Lower lobe of right lung (tissue), 2 donors: ENCODE measurements around the gene KCP. TPM values are rescaled to one million over a fixed set of nuclear protein-coding genes. Genes with fewer than 3 reads are reported as not detected.

Experiments used
- ATAC-seq, 2 donors: fragments of 200-7000 bp; cut with Tn5 transposase; one replicate each; pipeline ENCODE4 v1.9.1; 2020 to 2022; ENCODE audit warnings: mild to moderate bottlenecking in 2 of 2, moderate library complexity in 2 of 2
- DNase-seq: peaks from one replicate; pipeline ENCODE4 v3.0.0-alpha.2; 2020
- H3K27ac ChIP-seq: fragments of 200-600 bp; one replicate; pipeline ENCODE4 v1.8.0; 2022
- H3K27me3 ChIP-seq: fragments of 200-600 bp; one replicate; pipeline ENCODE4 v1.8.0; 2022; ENCODE audit warnings: low read depth
- H3K36me3 ChIP-seq: fragments of 200-600 bp; one replicate; pipeline ENCODE4 v1.8.0; 2022; ENCODE audit warnings: mild to moderate bottlenecking
- H3K4me1 ChIP-seq: fragments of 200-600 bp; one replicate; pipeline ENCODE4 v1.8.0; 2022
- H3K4me3 ChIP-seq: fragments of 200-600 bp; one replicate; pipeline ENCODE4 v1.8.0; 2022; ENCODE audit warnings: mild to moderate bottlenecking
- H3K9me3 ChIP-seq: fragments of 200-600 bp; one replicate; pipeline ENCODE4 v1.8.0; 2022
- intact Hi-C: fragments of 100-400 bp; cut with DNase I; formaldehyde crosslinking; loops from one replicate; pipeline ENCODE4 v1.11.0; 2022
- total RNA-seq: library from RNA; stranded (reverse); fragmentation: NEBNext Ultra II Directional; extraction: Animal tissue kit (Norgen Biotek cat#: 25700); gene quantifications from one replicate; pipeline ENCODE4 v1.2.1, GENCODE V29; 2021
- TF ChIP-seq, protein P1 (sequence below): fragments of 200-600 bp; IDR thresholded peaks from one replicate; pipeline ENCODE4 v1.8.0; 2022; ENCODE audit warnings: antibody characterized with exemption, mild to moderate bottlenecking
- donor health status: DM: no; HTN: yes; CAD: no; lungs with severe emphysema.

The KCP gene
- total RNA-seq, 1 donor from 2014 or later: 1.3 TPM

DNA sequence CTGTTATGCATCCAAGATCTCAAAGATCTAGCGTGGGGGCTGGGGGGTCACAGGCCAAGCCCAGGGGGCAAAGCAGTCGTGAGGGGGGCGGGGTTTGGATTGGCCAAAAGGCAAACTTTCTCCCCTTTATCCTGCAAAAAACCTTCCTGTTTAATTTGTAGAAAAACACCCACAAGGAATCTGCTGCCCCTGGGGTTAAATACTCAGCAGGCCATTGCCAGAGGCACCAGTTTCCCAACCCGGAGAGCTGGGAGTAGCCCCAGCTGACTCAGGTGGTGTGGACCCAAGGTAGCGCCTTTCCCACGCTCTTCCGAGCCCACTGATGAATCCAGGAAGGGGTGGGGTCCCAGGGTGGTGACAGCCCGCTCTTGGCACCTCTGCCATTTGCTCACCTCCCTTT, 21.4 kb downstream of the KCP start:
- H3K36me3 ChIP-seq: no peaks in the 10 kb centered on the region
- no peak for DNase-seq
- TF ChIP-seq, protein P1, sequence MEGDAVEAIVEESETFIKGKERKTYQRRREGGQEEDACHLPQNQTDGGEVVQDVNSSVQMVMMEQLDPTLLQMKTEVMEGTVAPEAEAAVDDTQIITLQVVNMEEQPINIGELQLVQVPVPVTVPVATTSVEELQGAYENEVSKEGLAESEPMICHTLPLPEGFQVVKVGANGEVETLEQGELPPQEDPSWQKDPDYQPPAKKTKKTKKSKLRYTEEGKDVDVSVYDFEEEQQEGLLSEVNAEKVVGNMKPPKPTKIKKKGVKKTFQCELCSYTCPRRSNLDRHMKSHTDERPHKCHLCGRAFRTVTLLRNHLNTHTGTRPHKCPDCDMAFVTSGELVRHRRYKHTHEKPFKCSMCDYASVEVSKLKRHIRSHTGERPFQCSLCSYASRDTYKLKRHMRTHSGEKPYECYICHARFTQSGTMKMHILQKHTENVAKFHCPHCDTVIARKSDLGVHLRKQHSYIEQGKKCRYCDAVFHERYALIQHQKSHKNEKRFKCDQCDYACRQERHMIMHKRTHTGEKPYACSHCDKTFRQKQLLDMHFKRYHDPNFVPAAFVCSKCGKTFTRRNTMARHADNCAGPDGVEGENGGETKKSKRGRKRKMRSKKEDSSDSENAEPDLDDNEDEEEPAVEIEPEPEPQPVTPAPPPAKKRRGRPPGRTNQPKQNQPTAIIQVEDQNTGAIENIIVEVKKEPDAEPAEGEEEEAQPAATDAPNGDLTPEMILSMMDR: no peak
- peaks cover 22% of the 10 kb centered on the region for H3K27me3 ChIP-seq
- peaks cover 6% of the 10 kb centered on the region for H3K4me1 ChIP-seq
- H3K9me3 ChIP-seq: no peaks in the 10 kb centered on the region
- H3K4me3 ChIP-seq: no peak overlapping the region
- intact Hi-C loops: no loop called here
- H3K27ac ChIP-seq: no peak overlapping the region
- ATAC-seq: no peak

DNA sequence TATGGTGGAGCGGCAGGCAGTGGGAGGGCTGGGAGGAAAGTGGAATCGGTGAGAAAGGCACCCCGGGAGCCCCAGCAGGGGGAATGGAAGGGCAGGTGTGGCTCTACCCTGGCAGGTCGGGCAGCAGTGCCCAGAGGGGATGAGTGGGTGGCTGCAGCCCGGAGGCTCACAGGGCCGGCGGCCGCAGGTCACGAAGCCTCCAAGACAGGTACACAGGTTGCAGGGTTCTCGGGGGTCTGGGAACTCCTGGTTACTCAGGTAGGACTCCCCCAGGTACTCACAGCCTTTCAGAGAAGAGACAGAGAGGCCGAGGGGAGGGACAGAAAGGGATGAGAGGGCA, 21.8 kb downstream of the KCP start:
- H3K4me1 ChIP-seq: peaks cover 6% of the 10 kb centered on the region
- H3K36me3 ChIP-seq: no peaks in the 10 kb centered on the region
- H3K27me3 ChIP-seq: peaks cover 22% of the 10 kb centered on the region
- DNase-seq (no peak), ATAC-seq (no peak)
- TF ChIP-seq, protein P1: no peak
- intact Hi-C loops: no loop called here
- no peak overlapping the region for H3K27ac ChIP-seq
- no peak overlapping the region for H3K4me3 ChIP-seq
- no peaks in the 10 kb centered on the region for H3K9me3 ChIP-seq

DNA sequence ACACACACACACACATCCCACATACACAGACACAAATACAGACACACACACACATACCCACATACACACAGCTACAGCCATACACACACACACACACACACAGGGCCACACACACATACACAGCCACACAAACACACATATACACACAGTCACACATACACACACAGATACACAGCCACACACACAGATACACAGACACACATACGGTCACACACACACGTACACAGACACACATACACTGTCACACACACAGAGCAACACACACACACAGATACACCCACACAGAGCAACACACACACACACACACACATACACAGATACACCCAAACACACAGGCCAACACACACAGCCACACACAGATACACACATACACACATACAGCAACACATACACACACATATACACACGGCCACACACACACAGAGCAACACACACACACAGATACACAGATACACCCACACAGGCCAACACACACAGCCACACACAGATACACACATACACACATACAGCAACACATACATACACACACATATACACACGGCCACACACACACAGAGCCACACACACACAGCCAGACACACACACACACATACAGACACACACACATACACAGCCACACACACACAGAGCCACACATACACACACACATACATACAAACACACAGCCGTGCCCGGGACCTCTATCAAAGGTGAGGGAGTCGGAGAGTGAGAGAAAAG, 22.3 kb downstream of the KCP start:
- intact Hi-C loops: no loop called here
- peaks cover 22% of the 10 kb centered on the region for H3K27me3 ChIP-seq
- TF ChIP-seq, protein P1: no peak

DNA sequence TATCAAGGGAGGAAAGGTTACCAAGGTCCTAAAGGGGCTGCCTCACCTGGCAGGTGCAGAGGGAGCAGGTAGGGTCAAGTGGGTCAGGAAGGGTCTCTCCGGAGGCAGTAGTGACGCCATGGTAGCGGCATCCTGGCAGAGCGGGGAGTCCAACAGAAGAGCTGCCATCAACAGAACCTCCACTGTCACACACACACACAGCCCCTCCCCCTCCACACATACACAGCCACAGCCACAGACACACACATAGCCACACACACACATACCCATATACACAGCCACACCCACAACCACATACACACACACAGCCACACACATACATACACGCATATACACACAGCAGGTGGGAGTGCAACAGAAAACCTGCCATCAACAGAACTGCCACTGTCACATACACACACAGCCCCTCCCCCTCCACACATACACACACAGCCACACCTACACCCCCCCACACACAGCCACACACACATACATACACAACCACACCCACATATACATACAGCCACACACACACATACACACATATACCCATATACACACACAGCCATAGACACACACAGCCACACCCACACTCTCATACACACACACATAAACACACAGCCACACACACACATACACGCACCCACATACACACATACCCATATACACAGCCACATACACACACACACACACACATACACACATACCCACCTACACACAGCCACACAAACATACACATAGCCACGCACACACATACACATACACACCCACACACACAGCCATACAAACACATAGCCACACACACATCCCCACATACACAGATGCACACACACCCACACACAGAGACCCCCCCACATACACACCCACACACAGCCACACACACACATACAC, 23.1 kb downstream of the KCP start:
- H3K27me3 ChIP-seq: peaks cover 20% of the 10 kb centered on the region
- intact Hi-C loops: no loop called here
- H3K36me3 ChIP-seq: no peaks in the 10 kb centered on the region
- H3K4me3 ChIP-seq: no peak overlapping the region
- no peaks in the 10 kb centered on the region for H3K9me3 ChIP-seq
- TF ChIP-seq, protein P1: no peak
- ATAC-seq (no peak), DNase-seq (no peak)
- no peak overlapping the region for H3K27ac ChIP-seq
- peaks cover 6% of the 10 kb centered on the region for H3K4me1 ChIP-seq

More for the DNA sequence above, 22.3 kb downstream of the KCP start:
- H3K4me1 ChIP-seq: peaks cover 6% of the 10 kb centered on the region
- H3K4me3 ChIP-seq: no peak overlapping the region
- H3K36me3 ChIP-seq: no peaks in the 10 kb centered on the region
- DNase-seq: no peak
- H3K27ac ChIP-seq: no peak overlapping the region
- no peaks in the 10 kb centered on the region for H3K9me3 ChIP-seq
- no peak for ATAC-seq

DNA sequence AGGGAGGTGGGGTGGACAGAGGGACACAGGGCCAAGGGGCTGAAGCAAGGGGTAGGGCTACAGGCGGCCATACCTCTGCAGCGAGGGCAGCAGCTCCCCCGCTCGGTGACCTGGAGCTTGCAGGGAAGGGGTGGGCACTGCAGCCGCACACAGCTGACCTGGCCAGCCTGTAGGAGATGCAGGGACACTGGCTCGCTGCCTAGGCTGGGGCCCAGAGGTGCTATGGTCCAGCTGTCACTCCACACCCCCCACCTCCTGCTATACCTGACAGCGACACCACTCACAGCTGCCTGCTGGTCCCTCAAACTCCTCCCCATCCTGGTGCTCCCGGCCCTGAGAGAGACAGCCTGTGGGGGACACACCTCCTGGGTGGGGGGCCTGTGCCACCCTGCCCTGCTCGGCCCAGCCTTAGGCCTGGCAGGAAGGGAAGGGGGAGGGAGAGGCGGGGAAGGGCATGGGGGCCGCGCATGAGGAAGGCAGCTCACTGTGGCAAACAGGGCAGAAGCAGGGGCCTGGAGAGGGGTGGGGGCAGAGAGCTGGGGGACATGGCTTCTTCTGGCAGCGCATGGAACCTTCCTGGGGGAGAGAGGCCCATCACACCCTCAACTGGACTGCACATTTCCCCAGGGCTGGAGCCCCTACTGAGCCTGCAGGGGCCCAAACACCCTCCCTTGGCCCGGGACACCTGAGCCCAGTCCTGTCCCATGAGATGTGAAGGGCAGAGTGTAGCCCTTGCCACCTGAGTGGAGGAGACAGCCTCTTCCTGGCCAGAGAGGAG, 23.9 kb downstream of the KCP start:
- Histone ChIP-seq H3K4me1 (peaks cover 6% of the 10 kb centered on the region), H3K4me3 (no peak overlapping the region), H3K27ac (no peak overlapping the region), H3K27me3 (peaks cover 11% of the 10 kb centered on the region), H3K36me3 (no peaks in the 10 kb centered on the region), H3K9me3 (no peaks in the 10 kb centered on the region)
- DNase-seq (no peak), ATAC-seq (no peak)
- intact Hi-C loops: no loop called here
- TF ChIP-seq, protein P1: no peak
